Measurements from ENCODE around the gene MYZAP.
"Not testable (repeated sequence)": the region's sequence is repeated elsewhere in the genome, so short reads cannot be mapped to it uniquely, and the experiment has no call there.

MYZAP gene

GRCh38 chr15:57592836-57593420 is 1.2 kb downstream of the MYZAP start:
- no peak for DNase-seq (ENCODE audit: low spot score)

- DNase-seq (ENCODE audit: low spot score), result no peak
Observed at GRCh38 chr15:57594479-57594878, 2.8 kb downstream of the MYZAP start.

GRCh38 chr15:57595011-57595866 is 3.5 kb downstream of the MYZAP start:
- DNase-seq (ENCODE audit: low spot score), result no peak

- no peak for DNase-seq (ENCODE audit: low spot score)
Observed at GRCh38 chr15:57596301-57596855, 4.7 kb downstream of the MYZAP start.

- no peak for DNase-seq (ENCODE audit: low spot score)
Observed at GRCh38 chr15:57596978-57597377, 5.3 kb downstream of the MYZAP start.

GRCh38 chr15:57597431-57597830 is 5.7 kb downstream of the MYZAP start:
- DNase-seq (ENCODE audit: low spot score), result no peak

GRCh38 chr15:57598346-57598745 is 6.6 kb downstream of the MYZAP start:
- no peak for DNase-seq (ENCODE audit: low spot score)

GRCh38 chr15:57599296-57599810 is 7.6 kb downstream of the MYZAP start:
- DNase-seq (ENCODE audit: low spot score), result no peak

- DNase-seq (ENCODE audit: low spot score), result no peak
Observed at GRCh38 chr15:57600197-57600596, 8.5 kb downstream of the MYZAP start.

- no peak for DNase-seq (ENCODE audit: low spot score)
Observed at GRCh38 chr15:57604507-57604906, 12.8 kb downstream of the MYZAP start.

- DNase-seq (ENCODE audit: low spot score), result no peak
Observed at GRCh38 chr15:57605491-57605890, 13.8 kb downstream of the MYZAP start.

- DNase-seq (ENCODE audit: low spot score), result no peak
Observed at GRCh38 chr15:57606048-57606447, 14.3 kb downstream of the MYZAP start.

GRCh38 chr15:57606816-57607215 is 15.1 kb downstream of the MYZAP start:
- no peak for DNase-seq (ENCODE audit: low spot score)

- DNase-seq (ENCODE audit: low spot score), result no peak
Observed at GRCh38 chr15:57607570-57608000, 15.9 kb downstream of the MYZAP start.

GRCh38 chr15:57609805-57610529 is 18.3 kb downstream of the MYZAP start:
- DNase-seq (ENCODE audit: low spot score), result no peak

GRCh38 chr15:57611123-57611522 is 19.4 kb downstream of the MYZAP start:
- DNase-seq (ENCODE audit: low spot score), result no peak

- no peak for DNase-seq (ENCODE audit: low spot score)
Observed at GRCh38 chr15:57611938-57612337, 20.2 kb downstream of the MYZAP start.

GRCh38 chr15:57614241-57614640 is 22.5 kb downstream of the MYZAP start:
- no peak for DNase-seq (ENCODE audit: low spot score)

- DNase-seq (ENCODE audit: low spot score), result not testable (repeated sequence)
Observed at GRCh38 chr15:57615951-57616496, 24.3 kb downstream of the MYZAP start.

GRCh38 chr15:57618325-57618724 is 26.6 kb downstream of the MYZAP start:
- no peak for DNase-seq (ENCODE audit: low spot score)

- no peak for DNase-seq (ENCODE audit: low spot score)
Observed at GRCh38 chr15:57619746-57620145, 28.0 kb downstream of the MYZAP start.

GRCh38 chr15:57624730-57625129 is 33.0 kb downstream of the MYZAP start:
- no peak for DNase-seq (ENCODE audit: low spot score)

Measured in HuH-7 (cell line).